ENCODE data around the gene NLRC5. TPM values are rescaled to one million over a fixed set of nuclear protein-coding genes. Genes with fewer than 3 reads are reported as not detected.

NLRC5 gene
- total RNA-seq, 4 donors from 2014 or later = 21.8 to 52.4 (median 32.0) TPM

- no peak overlapping the region for H3K4me3 ChIP-seq (ENCODE audit: low read depth, poor library complexity, severe bottlenecking)
- TF ChIP-seq POLR2A (IDR thresholded peaks at IDR 0.05) = no peak
- TF ChIP-seq, protein P1, sequence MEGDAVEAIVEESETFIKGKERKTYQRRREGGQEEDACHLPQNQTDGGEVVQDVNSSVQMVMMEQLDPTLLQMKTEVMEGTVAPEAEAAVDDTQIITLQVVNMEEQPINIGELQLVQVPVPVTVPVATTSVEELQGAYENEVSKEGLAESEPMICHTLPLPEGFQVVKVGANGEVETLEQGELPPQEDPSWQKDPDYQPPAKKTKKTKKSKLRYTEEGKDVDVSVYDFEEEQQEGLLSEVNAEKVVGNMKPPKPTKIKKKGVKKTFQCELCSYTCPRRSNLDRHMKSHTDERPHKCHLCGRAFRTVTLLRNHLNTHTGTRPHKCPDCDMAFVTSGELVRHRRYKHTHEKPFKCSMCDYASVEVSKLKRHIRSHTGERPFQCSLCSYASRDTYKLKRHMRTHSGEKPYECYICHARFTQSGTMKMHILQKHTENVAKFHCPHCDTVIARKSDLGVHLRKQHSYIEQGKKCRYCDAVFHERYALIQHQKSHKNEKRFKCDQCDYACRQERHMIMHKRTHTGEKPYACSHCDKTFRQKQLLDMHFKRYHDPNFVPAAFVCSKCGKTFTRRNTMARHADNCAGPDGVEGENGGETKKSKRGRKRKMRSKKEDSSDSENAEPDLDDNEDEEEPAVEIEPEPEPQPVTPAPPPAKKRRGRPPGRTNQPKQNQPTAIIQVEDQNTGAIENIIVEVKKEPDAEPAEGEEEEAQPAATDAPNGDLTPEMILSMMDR (IDR thresholded peaks at IDR 0.05) = no peak
- intact Hi-C loops (cut with DNase I; ENCODE audit: low total_unique reads) = loop anchor here (10.0 kb wide), 1 partner anchor 179 kb away; no protein-coding TSS in a partner anchor
- whole genome bisulfite sequencing, 2 donors = 77 to 78% methylated on average over 3 of the region's 3 CpGs
- no peak for DNase-seq (ENCODE audit: low spot score in 2 of 2)
Measured at GRCh38 chr16:56966093-56966475, 23.3 kb upstream of the NLRC5 start.

GRCh38 chr16:56967733-56968132 lies 21.6 kb upstream of the NLRC5 start:
- no peak overlapping the region for H3K4me3 ChIP-seq (ENCODE audit: low read depth, poor library complexity, severe bottlenecking)
- 43 to 51% methylated on average over 2 of the region's 2 CpGs for WGBS, 2 donors
- no peak for DNase-seq (ENCODE audit: low spot score in 2 of 2)
- no peak for TF ChIP-seq POLR2A (IDR thresholded peaks at IDR 0.05)
- TF ChIP-seq, protein P1 (IDR thresholded peaks at IDR 0.05) = no peak
- intact Hi-C loops (cut with DNase I; ENCODE audit: low total_unique reads) = loop anchor here (10.0 kb wide), 1 partner anchor 177 kb away; no protein-coding TSS in a partner anchor

GRCh38 chr16:56969769-56970168 lies 19.6 kb upstream of the NLRC5 start:
- intact Hi-C loops (cut with DNase I; ENCODE audit: low total_unique reads) = loop anchor here (10.0 kb wide), 1 partner anchor 175 kb away; no protein-coding TSS in a partner anchor
- 89 to 98% methylated on average over 4 to 7 of the region's 7 CpGs for WGBS, 2 donors
- no peak for DNase-seq (ENCODE audit: low spot score in 2 of 2)
- TF ChIP-seq, protein P1 (IDR thresholded peaks at IDR 0.05) = no peak
- H3K4me3 ChIP-seq (ENCODE audit: low read depth, poor library complexity, severe bottlenecking) = no peak overlapping the region

DNA sequence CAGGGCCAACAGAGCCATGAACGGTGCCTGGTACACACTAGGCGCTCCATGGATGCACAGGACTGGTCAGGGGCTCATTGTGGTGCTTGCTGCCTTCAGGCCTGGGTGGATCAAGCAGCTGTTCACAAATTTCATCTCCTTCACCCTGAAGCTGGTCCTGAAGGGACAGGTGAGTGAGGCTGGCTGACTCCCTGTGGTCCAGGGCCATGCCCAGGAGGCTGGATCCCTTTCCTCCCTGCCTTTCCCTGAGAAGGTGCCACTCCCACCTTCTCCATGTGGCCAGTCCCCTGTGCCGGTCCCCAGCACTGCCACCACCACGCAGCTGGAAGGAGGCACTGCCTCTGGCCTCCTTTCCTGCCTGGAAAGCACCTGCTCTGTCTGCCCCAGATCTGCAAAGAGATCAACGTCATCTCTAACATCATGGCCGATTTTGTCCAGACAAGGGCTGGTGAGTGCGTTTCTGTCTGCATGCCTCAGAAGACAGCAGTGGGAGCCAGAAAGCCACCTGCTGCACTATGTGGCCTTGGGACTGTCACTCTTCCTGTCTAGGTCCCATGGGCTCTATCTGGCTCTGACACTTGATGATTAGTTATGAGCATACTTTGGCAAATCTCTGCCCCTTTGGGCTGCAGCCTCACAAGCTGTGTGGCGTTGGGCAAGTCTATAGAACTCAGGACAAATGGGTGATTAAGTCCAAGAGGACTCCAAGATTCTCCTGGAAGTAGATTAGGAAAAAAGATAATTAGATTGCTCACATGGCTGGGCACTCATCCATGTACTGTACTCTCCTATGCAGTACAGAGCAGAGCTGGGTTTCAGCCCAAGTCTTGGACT lies 18.2 kb upstream of the NLRC5 start:
- intact Hi-C loops (cut with DNase I; ENCODE audit: low total_unique reads) = no loop called here
- no peak for DNase-seq (ENCODE audit: low spot score in 2 of 2)
- WGBS, 2 donors = 44 to 58% methylated on average over 8 of the region's 8 CpGs
- H3K4me3 ChIP-seq (ENCODE audit: low read depth, poor library complexity, severe bottlenecking) = no peak overlapping the region
- TF ChIP-seq, protein P1 (IDR thresholded peaks at IDR 0.05) = no peak
- TF ChIP-seq POLR2A (IDR thresholded peaks at IDR 0.05) = no peak

GRCh38 chr16:56971768-56972043 lies 17.7 kb upstream of the NLRC5 start:
- WGBS, 2 donors = 90 to 93% methylated on average over 3 of the region's 3 CpGs
- DNase-seq (ENCODE audit: low spot score in 2 of 2) = no peak
- H3K4me3 ChIP-seq (ENCODE audit: low read depth, poor library complexity, severe bottlenecking) = no peak overlapping the region
- TF ChIP-seq POLR2A (IDR thresholded peaks at IDR 0.05) = no peak
- TF ChIP-seq, protein P1 (IDR thresholded peaks at IDR 0.05) = no peak
- intact Hi-C loops (cut with DNase I; ENCODE audit: low total_unique reads) = no loop called here

Data from lower leg skin (tissue), 4 donors.